Measurements from ENCODE around the gene SCAMP1. TPM values are rescaled to one million over a fixed set of nuclear protein-coding genes. Genes with fewer than 3 reads are reported as not detected.
"Not testable (repeated sequence)": the region's sequence is repeated elsewhere in the genome, so short reads cannot be mapped to it uniquely, and the experiment has no call there.

SCAMP1 gene
- total RNA-seq, 1 experiment from 2014 or later: 36.0 TPM

- Histone ChIP-seq H3K56ac (ENCODE audit: insufficient read length, low read depth, low read length) (no peak overlapping the region), H2BK12ac (ENCODE audit: insufficient read length, low read depth, low read length) (no peak overlapping the region), H3K9ac (ENCODE audit: extremely low read depth, insufficient read length, low read length) (no peak overlapping the region), H4K20me1 (ENCODE audit: control insufficient read depth, insufficient read depth, insufficient read length) (no peaks in the 10 kb centered on the region), H3K23me2 (ENCODE audit: insufficient read length, low read depth, low read length, poor library complexity, severe bottlenecking) (no peaks in the 10 kb centered on the region), H2AK5ac (ENCODE audit: insufficient read length, low read length) (no peak overlapping the region), H2BK20ac (ENCODE audit: low read depth, low read length, poor library complexity, severe bottlenecking) (no peak overlapping the region), H4K91ac (ENCODE audit: insufficient read length, low read depth, low read length) (no peak overlapping the region), H3K4ac (ENCODE audit: low read depth, low read length) (no peak overlapping the region), H3K18ac (ENCODE audit: insufficient read length, low read depth, low read length) (no peak overlapping the region), H3K27ac (ENCODE audit: insufficient read length, low read depth, low read length) (no peak overlapping the region), H2BK120ac (ENCODE audit: low read depth, low read length, poor library complexity, severe bottlenecking) (no peak overlapping the region), H3K27me3 (ENCODE audit: insufficient read depth, low read length) (no peaks in the 10 kb centered on the region), H3K4me1 (ENCODE audit: insufficient read depth, low read length) (no peaks in the 10 kb centered on the region), H4K5ac (ENCODE audit: insufficient read length, low read depth, low read length) (no peak overlapping the region), H2AFZ (ENCODE audit: low read length) (no peak overlapping the region), H3K79me2 (ENCODE audit: insufficient read depth, low read length) (no peaks in the 10 kb centered on the region), H2BK15ac (ENCODE audit: low read depth, low read length) (no peak overlapping the region), H3K9me3 (ENCODE audit: control insufficient read depth, low read depth, low read length) (no peaks in the 10 kb centered on the region), H3K79me1 (ENCODE audit: insufficient read depth, low read depth, low read length, poor library complexity, severe bottlenecking) (no peaks in the 10 kb centered on the region), H3K23ac (ENCODE audit: insufficient read length, low read depth, low read length) (no peak overlapping the region), H3K14ac (ENCODE audit: insufficient read depth, low read length) (no peak overlapping the region), H3T11ph (ENCODE audit: low read length) (no peak overlapping the region), H2BK5ac (ENCODE audit: insufficient read length, low read length) (no peak overlapping the region), H4K8ac (replicated peaks; ENCODE audit: insufficient read length, low read depth, low read length) (no peak overlapping the region), H3K4me2 (ENCODE audit: insufficient read depth, insufficient read length, low read length) (no peak overlapping the region)
- H3K36me3 Mint-ChIP-seq (ENCODE audit: insufficient read depth in 1 of 3, low read depth in 3 of 3): peaks cover 0 to 10% (median 3%) of the 10 kb centered on the region in 3 experiments; a peak in 4 of 7 replicates
- no peak for TF ChIP-seq CTCF (conservative IDR thresholded peaks at IDR 0.05)
- no peak for DNase-seq
- H3K27me3 Mint-ChIP-seq (ENCODE audit: low read depth): peaks cover 13% of the 10 kb centered on the region
- H3K27ac Mint-ChIP-seq: no peak overlapping the region
- H3K4me1 Mint-ChIP-seq: peaks cover 11 to 28% of the 10 kb centered on the region in 2 experiments
- no CpG with 5 or more reads among the region's 2 CpGs for WGBS (ENCODE audit: extremely low coverage, insufficient read length, low lambda C conversion rate)
- H3K9me3 Mint-ChIP-seq: no peaks in the 10 kb centered on the region
- H3K4me3 Mint-ChIP-seq: no peak overlapping the region
Measured at GRCh38 chr5:78355561-78355960, 4.9 kb upstream of the SCAMP1 start.

GRCh38 chr5:78359455-78359830, 974 bp upstream of the SCAMP1 start:
- H3K4me1 Mint-ChIP-seq: peaks cover 18 to 29% of the 10 kb centered on the region in 2 experiments
- H3K56ac ChIP-seq (ENCODE audit: insufficient read length, low read depth, low read length); H2AFZ ChIP-seq (ENCODE audit: low read length); H3K79me2 ChIP-seq (ENCODE audit: insufficient read depth, low read length); H2BK20ac ChIP-seq (ENCODE audit: low read depth, low read length, poor library complexity, severe bottlenecking); DNase-seq; H2BK12ac ChIP-seq (ENCODE audit: insufficient read length, low read depth, low read length); H3K23me2 ChIP-seq (ENCODE audit: insufficient read length, low read depth, low read length, poor library complexity, severe bottlenecking); H3K18ac ChIP-seq (ENCODE audit: insufficient read length, low read depth, low read length); H3T11ph ChIP-seq (ENCODE audit: low read length); H3K27me3 Mint-ChIP-seq (ENCODE audit: low read depth); H3K9me3 ChIP-seq (ENCODE audit: control insufficient read depth, low read depth, low read length); H4K91ac ChIP-seq (ENCODE audit: insufficient read length, low read depth, low read length); H2BK15ac ChIP-seq (ENCODE audit: low read depth, low read length); H3K23ac ChIP-seq (ENCODE audit: insufficient read length, low read depth, low read length); H4K5ac ChIP-seq (ENCODE audit: insufficient read length, low read depth, low read length); H3K9ac ChIP-seq (ENCODE audit: extremely low read depth, insufficient read length, low read length); H4K8ac ChIP-seq (replicated peaks; ENCODE audit: insufficient read length, low read depth, low read length); H3K14ac ChIP-seq (ENCODE audit: insufficient read depth, low read length); H3K79me1 ChIP-seq (ENCODE audit: insufficient read depth, low read depth, low read length, poor library complexity, severe bottlenecking); H4K20me1 ChIP-seq (ENCODE audit: control insufficient read depth, insufficient read depth, insufficient read length); H2AK5ac ChIP-seq (ENCODE audit: insufficient read length, low read length); H3K4ac ChIP-seq (ENCODE audit: low read depth, low read length); H2BK5ac ChIP-seq (ENCODE audit: insufficient read length, low read length); H3K4me1 ChIP-seq (ENCODE audit: insufficient read depth, low read length); H3K9me3 Mint-ChIP-seq; H3K27me3 ChIP-seq (ENCODE audit: insufficient read depth, low read length); H3K27ac ChIP-seq (ENCODE audit: insufficient read length, low read depth, low read length); H2BK120ac ChIP-seq (ENCODE audit: low read depth, low read length, poor library complexity, severe bottlenecking): not testable (repeated sequence)
- peaks cover 0 to 15% (median 3%) of the 10 kb centered on the region in 3 experiments; a peak in 5 of 7 replicates for H3K36me3 Mint-ChIP-seq (ENCODE audit: insufficient read depth in 1 of 3, low read depth in 3 of 3)
- WGBS (ENCODE audit: extremely low coverage, insufficient read length, low lambda C conversion rate): no CpG with 5 or more reads among the region's 19 CpGs
- H3K4me2 ChIP-seq (ENCODE audit: insufficient read depth, insufficient read length, low read length): peak overlapping the region; percentile 88
- H3K27ac Mint-ChIP-seq: peak overlapping the region; percentile 94 to 99 (median 94); a peak in 4 of 7 replicates
- H3K4me3 Mint-ChIP-seq: peak overlapping the region; percentile 91 to 93
